Adrenal gland (tissue), 5 donors: ENCODE results near the gene RFXANK.

ENCODE experiments used
- POLR2A ChIP-seq, 2 donors: fragments of 450-650 bp; IDR thresholded peaks; one replicate each; pipeline ENCODE4 v1.6.1; 2017; ENCODE audit warnings: antibody characterized with exemption in 2 of 2, mild to moderate bottlenecking in 2 of 2, moderate library complexity in 1 of 2
- TF ChIP-seq, protein P1 (sequence below), 6 experiments: fragments of 450-650 bp in 4 of 6; fragments of 200-600 bp in 2 of 6; sonication (generic) in 1 of 6; IDR thresholded peaks; 1 replicate in 5 of 6; 2 replicates in 1 of 6; pipeline versions ENCODE4 v1.5.1 to v1.8.0; 2016 to 2021; ENCODE audit warnings: antibody characterized with exemption in 6 of 6, mild to moderate bottlenecking in 2 of 6, moderate library complexity in 1 of 6
- donor health status: DM: no; HTN: no; CAD: no.

DNA sequence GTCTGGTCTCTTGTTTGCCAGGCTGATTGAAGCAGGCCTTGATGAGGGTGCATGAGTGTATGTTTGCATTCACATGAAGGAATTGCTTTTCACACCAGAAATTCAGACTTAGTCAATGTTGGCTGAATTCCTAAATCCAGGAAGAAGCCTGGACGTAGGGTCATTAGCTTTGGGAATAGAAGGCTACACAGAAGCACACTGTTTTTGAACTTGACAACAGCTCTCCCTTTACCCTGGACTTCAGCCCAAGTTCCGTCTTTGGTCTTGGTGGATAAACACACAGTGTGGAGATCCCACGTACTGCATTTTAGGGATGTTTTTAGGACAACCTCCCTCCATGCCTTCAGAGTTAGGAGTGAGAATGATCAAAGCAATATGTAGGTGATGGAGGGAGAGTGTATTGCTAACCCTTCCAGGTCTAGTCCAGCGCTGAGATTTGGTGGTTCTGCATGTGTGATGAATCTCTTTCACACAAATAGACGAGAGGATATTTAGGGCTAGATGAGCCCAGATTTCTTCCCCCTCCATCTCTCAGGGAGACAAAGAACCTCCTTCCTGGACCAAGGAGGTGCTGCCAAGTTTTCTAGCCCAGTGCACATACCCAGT lies 58.2 kb downstream of the RFXANK start:
- TF ChIP-seq, protein P1, sequence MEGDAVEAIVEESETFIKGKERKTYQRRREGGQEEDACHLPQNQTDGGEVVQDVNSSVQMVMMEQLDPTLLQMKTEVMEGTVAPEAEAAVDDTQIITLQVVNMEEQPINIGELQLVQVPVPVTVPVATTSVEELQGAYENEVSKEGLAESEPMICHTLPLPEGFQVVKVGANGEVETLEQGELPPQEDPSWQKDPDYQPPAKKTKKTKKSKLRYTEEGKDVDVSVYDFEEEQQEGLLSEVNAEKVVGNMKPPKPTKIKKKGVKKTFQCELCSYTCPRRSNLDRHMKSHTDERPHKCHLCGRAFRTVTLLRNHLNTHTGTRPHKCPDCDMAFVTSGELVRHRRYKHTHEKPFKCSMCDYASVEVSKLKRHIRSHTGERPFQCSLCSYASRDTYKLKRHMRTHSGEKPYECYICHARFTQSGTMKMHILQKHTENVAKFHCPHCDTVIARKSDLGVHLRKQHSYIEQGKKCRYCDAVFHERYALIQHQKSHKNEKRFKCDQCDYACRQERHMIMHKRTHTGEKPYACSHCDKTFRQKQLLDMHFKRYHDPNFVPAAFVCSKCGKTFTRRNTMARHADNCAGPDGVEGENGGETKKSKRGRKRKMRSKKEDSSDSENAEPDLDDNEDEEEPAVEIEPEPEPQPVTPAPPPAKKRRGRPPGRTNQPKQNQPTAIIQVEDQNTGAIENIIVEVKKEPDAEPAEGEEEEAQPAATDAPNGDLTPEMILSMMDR (IDR thresholded peaks at IDR 0.05), result no peak
- TF ChIP-seq POLR2A (IDR thresholded peaks at IDR 0.05), result no peak
